Heart left ventricle (tissue), 13 donors: ENCODE data around the gene KDELR1.

Source experiments
- CTCF ChIP-seq, 12 donors: fragments of 200-600 bp; sonication (generic) in 4 of 12; IDR thresholded peaks; one replicate each; pipeline versions ENCODE4 v1.5.0 to v1.8.0; 2018 to 2022; ENCODE audit warnings: antibody characterized with exemption in 12 of 12, mild to moderate bottlenecking in 5 of 12
- POLR2A ChIP-seq, 2 donors: fragments of 450-650 bp; IDR thresholded peaks; one replicate each; pipeline ENCODE4 v1.6.1; 2017; ENCODE audit warnings: antibody characterized with exemption in 2 of 2, mild to moderate bottlenecking in 2 of 2, moderate library complexity in 2 of 2
- donor health status: ischemic (EF 13 %, LVEDD 7.1; RV severe dilation, severe dysfunction).
- donor health status: DM: no; HTN: yes; CAD: no.
- donor health status: DM: no; HTN: no; CAD: no.
- donor health status: ischemic (EF 25% LVEDD 6.9; RV normal size, moderate dysfunction).
- donor health status: ischemic (EF 25% LVEDD 5.7; RV mildly dilated, moderate dysfunction).
- donor health status: ischemic (EF 35%, LVEDD 5.7; RV mildly dilated, moderate dysfunction).
- donor health status: nonischemic (EF 11% LVEDD 7.7; RV severe dilation, severe dysfunction).
- donor health status: DM: yes; HTN: yes; CAD: no.
- donor health status: PGD.
- donor health status: ischemic (EF 29% LVEDD 5.4; RV normal size, mild dysfunction).
- donor health status: nonischemic (EF 23%, LVEDD 6.1; RV moderate dilation, normal function).

DNA sequence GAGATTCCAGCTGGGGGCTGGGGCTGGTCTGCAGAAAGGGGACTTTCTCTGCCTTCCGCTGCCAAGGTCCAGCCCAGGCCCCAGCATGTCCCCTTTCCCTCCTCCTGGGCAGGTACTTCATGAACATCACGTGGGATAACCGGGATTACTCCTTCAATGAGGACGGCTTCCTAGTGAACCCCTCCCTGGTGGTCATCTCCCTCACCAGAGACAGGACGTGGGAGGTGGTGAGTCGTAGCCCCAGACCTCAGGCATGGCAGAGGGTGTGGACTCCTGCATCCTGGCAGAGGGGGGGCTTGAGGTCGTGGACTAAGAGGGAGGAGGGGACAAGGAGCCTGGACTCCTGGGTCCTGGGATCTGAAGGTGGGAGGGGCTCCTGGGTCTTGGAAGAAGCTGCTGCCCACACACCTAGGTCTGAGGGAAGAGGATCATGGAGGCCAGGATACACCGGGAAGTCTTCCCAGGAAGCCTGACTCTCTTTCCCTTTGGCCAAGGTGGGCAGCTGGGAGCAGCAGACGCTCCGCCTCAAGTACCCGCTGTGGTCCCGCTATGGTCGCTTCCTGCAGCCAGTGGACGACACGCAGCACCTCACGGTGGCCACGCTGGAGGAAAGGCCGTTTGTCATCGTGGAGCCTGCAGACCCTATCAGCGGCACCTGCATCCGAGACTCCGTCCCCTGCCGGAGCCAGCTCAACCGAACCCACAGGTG, 22.7 kb upstream of the KDELR1 start:
- TF ChIP-seq CTCF (IDR thresholded peaks at IDR 0.05) (no peak), POLR2A (IDR thresholded peaks at IDR 0.05) (no peak)
